OCI-LY3 (cell line): ENCODE data around the gene FYN.

Source experiments
- CTCF ChIP-seq: fragments of 200-600, 300-600 bp; sonication (generic); IDR thresholded peaks from 2 replicates; pipeline ENCODE4 v1.5.1; 2014; ENCODE audit warnings: antibody characterized with exemption, low read length, low read depth
- EZH2phosphoT487 ChIP-seq: fragments of 200-600 bp; shearing (Covaris generic); IDR thresholded peaks from 2 replicates; pipeline ENCODE4 v1.6.1; 2018; ENCODE audit warnings: antibody characterized with exemption, mixed run types, low read depth

GRCh38 chr6:111818539-111819226, 54.6 kb downstream of the FYN start:
- no peak for TF ChIP-seq CTCF
- no peak for TF ChIP-seq EZH2phosphoT487
